ENCODE data around the gene VGF.
"Not testable (repeated sequence)": the region's sequence is repeated elsewhere in the genome, so short reads cannot be mapped to it uniquely, and the experiment has no call there.

Gene VGF

GRCh38 chr7:101202603-101202918 is 37.2 kb upstream of the VGF start:
- Histone ChIP-seq H3K27me3 (ENCODE audit: insufficient read depth, low read depth) (peaks cover 47% of the 10 kb centered on the region), H3K4me2 (no peak overlapping the region), H3K79me2 (ENCODE audit: insufficient read depth, low read depth) (no peaks in the 10 kb centered on the region), H3K36me3 (ENCODE audit: insufficient read depth) (no peaks in the 10 kb centered on the region), H3K4me1 (ENCODE audit: low read depth, poor library complexity, severe bottlenecking) (no peaks in the 10 kb centered on the region), H3K4me3 (IDR thresholded peaks at IDR 0.05; ENCODE audit: insufficient read depth, low read depth, low read length) (no peak overlapping the region), H4K20me1 (ENCODE audit: insufficient read depth) (no peaks in the 10 kb centered on the region), H3K27ac (no peak overlapping the region), H3K9ac (no peak overlapping the region), H2AFZ (ENCODE audit: low read depth) (no peak overlapping the region)
- no peak for TF ChIP-seq CTCF (conservative IDR thresholded peaks at IDR 0.05; ENCODE audit: low read depth, low read length)

GRCh38 chr7:101201695-101202602 is 36.6 kb upstream of the VGF start:
- Histone ChIP-seq H3K27me3 (ENCODE audit: insufficient read depth, low read depth) (peaks cover 52% of the 10 kb centered on the region), H3K4me1 (ENCODE audit: low read depth, poor library complexity, severe bottlenecking) (no peaks in the 10 kb centered on the region), H3K4me2 (no peak overlapping the region), H3K27ac (no peak overlapping the region), H4K20me1 (ENCODE audit: insufficient read depth) (no peaks in the 10 kb centered on the region), H3K9ac (no peak overlapping the region), H2AFZ (ENCODE audit: low read depth) (no peak overlapping the region), H3K79me2 (ENCODE audit: insufficient read depth, low read depth) (no peaks in the 10 kb centered on the region), H3K4me3 (IDR thresholded peaks at IDR 0.05; ENCODE audit: insufficient read depth, low read depth, low read length) (no peak overlapping the region), H3K36me3 (ENCODE audit: insufficient read depth) (no peaks in the 10 kb centered on the region)
- no peak for TF ChIP-seq CTCF (conservative IDR thresholded peaks at IDR 0.05; ENCODE audit: low read depth, low read length)

- Histone ChIP-seq H3K36me3 (ENCODE audit: insufficient read depth) (no peaks in the 10 kb centered on the region), H2AFZ (ENCODE audit: low read depth) (no peak within 1 kb of the TSS), H3K79me2 (ENCODE audit: insufficient read depth, low read depth) (no peaks in the 10 kb centered on the region), H3K27me3 (ENCODE audit: insufficient read depth, low read depth) (peaks cover 60% of the 10 kb centered on the region), H3K4me3 (IDR thresholded peaks at IDR 0.05; ENCODE audit: insufficient read depth, low read depth, low read length) (no peak within 1 kb of the TSS), H3K9ac (no peak within 1 kb of the TSS), H3K4me1 (ENCODE audit: low read depth, poor library complexity, severe bottlenecking) (no peaks in the 10 kb centered on the region), H3K27ac (no peak within 1 kb of the TSS), H3K4me2 (no peak within 1 kb of the TSS), H4K20me1 (ENCODE audit: insufficient read depth) (no peaks in the 10 kb centered on the region)
- no peak for TF ChIP-seq CTCF (conservative IDR thresholded peaks at IDR 0.05; ENCODE audit: low read depth, low read length)
These were observed 35.7 kb upstream of the VGF start, which contains the start of gene MOGAT3 for GRCh38 chr7:101200862-101201599. TSS of gene MOGAT3 (minus strand) at chr7:101201036. CDS start at chr7:101200854, 182 bp downstream.

GRCh38 chr7:101200504-101200861 is 35.1 kb upstream of the VGF start:
- H3K4me1 ChIP-seq (ENCODE audit: low read depth, poor library complexity, severe bottlenecking), result no peaks in the 10 kb centered on the region
- no peaks in the 10 kb centered on the region for H4K20me1 ChIP-seq (ENCODE audit: insufficient read depth)
- H3K27me3 ChIP-seq (ENCODE audit: insufficient read depth, low read depth), result peaks cover 65% of the 10 kb centered on the region
- H3K4me2 ChIP-seq, result no peak overlapping the region
- H3K27ac ChIP-seq, result no peak overlapping the region
- H3K79me2 ChIP-seq (ENCODE audit: insufficient read depth, low read depth), result no peaks in the 10 kb centered on the region
- no peak overlapping the region for H2AFZ ChIP-seq (ENCODE audit: low read depth)
- no peak overlapping the region for H3K4me3 ChIP-seq (IDR thresholded peaks at IDR 0.05; ENCODE audit: insufficient read depth, low read depth, low read length)
- no peak for TF ChIP-seq CTCF (conservative IDR thresholded peaks at IDR 0.05; ENCODE audit: low read depth, low read length)
- no peaks in the 10 kb centered on the region for H3K36me3 ChIP-seq (ENCODE audit: insufficient read depth)
- H3K9ac ChIP-seq, result no peak overlapping the region

GRCh38 chr7:101199522-101199921 is 34.2 kb upstream of the VGF start:
- H3K36me3 ChIP-seq (ENCODE audit: insufficient read depth); H3K4me2 ChIP-seq; H3K9ac ChIP-seq; H3K79me2 ChIP-seq (ENCODE audit: insufficient read depth, low read depth); H2AFZ ChIP-seq (ENCODE audit: low read depth); H4K20me1 ChIP-seq (ENCODE audit: insufficient read depth); H3K4me3 ChIP-seq (IDR thresholded peaks at IDR 0.05; ENCODE audit: insufficient read depth, low read depth, low read length); H3K4me1 ChIP-seq (ENCODE audit: low read depth, poor library complexity, severe bottlenecking); H3K27ac ChIP-seq: not testable (repeated sequence)
- peaks cover 74% of the 10 kb centered on the region for H3K27me3 ChIP-seq (ENCODE audit: insufficient read depth, low read depth)
